Adrenal gland (tissue), 5 donors: ENCODE results near the gene FHOD3.

Source experiments
- CTCF ChIP-seq, 6 experiments: fragments of 450-650 bp in 4 of 6; fragments of 200-600 bp in 2 of 6; sonication (generic) in 1 of 6; IDR thresholded peaks; 1 replicate in 5 of 6; 2 replicates in 1 of 6; pipeline versions ENCODE4 v1.5.1 to v1.8.0; 2016 to 2021; ENCODE audit warnings: antibody characterized with exemption in 6 of 6, mild to moderate bottlenecking in 2 of 6, moderate library complexity in 1 of 6
- POLR2A ChIP-seq, 2 donors: fragments of 450-650 bp; IDR thresholded peaks; one replicate each; pipeline ENCODE4 v1.6.1; 2017; ENCODE audit warnings: antibody characterized with exemption in 2 of 2, mild to moderate bottlenecking in 2 of 2, moderate library complexity in 1 of 2
- donor health status: DM: no; HTN: no; CAD: no.

GRCh38 chr18:36821681-36822080, 524.2 kb downstream of the FHOD3 start:
- TF ChIP-seq CTCF (IDR thresholded peaks at IDR 0.05): no peak
- TF ChIP-seq POLR2A (IDR thresholded peaks at IDR 0.05): no peak
